ENCODE measurements around the gene PCGF3.

Gene PCGF3

GRCh38 chr4:744212-744841 is 38.7 kb downstream of the PCGF3 start:
- no peak overlapping the region for H3K4me2 ChIP-seq (ENCODE audit: low read depth, low read length, poor library complexity, severe bottlenecking)
- no peaks in the 10 kb centered on the region for H3K79me2 ChIP-seq (ENCODE audit: insufficient read depth, low read length)
- H3K36me3 ChIP-seq (ENCODE audit: insufficient read depth, low read length), result peaks cover 19% of the 10 kb centered on the region; the same call in 1 of the 2 replicates
- H3K9ac ChIP-seq (ENCODE audit: low read depth, low read length, poor library complexity, severe bottlenecking), result no peak overlapping the region
- H3K9me3 ChIP-seq (ENCODE audit: insufficient read depth, low read depth, low read length), result no peaks in the 10 kb centered on the region
- no peaks in the 10 kb centered on the region for H3K4me1 ChIP-seq (ENCODE audit: insufficient read depth, low read length, poor library complexity, severe bottlenecking)
- peaks cover 4% of the 10 kb centered on the region for H4K20me1 ChIP-seq (ENCODE audit: insufficient read depth, low read length, poor library complexity, severe bottlenecking)
- H3K27me3 ChIP-seq (ENCODE audit: insufficient read depth, low read length, poor library complexity, severe bottlenecking), result no peaks in the 10 kb centered on the region
- 0 out of 2 replicates have a peak, but pooled peaks cover 9% of the 10 kb centered on the region for H3F3A ChIP-seq (ENCODE audit: low read depth)
- no peak overlapping the region for H2AFZ ChIP-seq (ENCODE audit: low read length)
- TF ChIP-seq EZH2phosphoT487 (IDR thresholded peaks at IDR 0.05; ENCODE audit: borderline replicate concordance), result no peak
- TF ChIP-seq, protein P1, sequence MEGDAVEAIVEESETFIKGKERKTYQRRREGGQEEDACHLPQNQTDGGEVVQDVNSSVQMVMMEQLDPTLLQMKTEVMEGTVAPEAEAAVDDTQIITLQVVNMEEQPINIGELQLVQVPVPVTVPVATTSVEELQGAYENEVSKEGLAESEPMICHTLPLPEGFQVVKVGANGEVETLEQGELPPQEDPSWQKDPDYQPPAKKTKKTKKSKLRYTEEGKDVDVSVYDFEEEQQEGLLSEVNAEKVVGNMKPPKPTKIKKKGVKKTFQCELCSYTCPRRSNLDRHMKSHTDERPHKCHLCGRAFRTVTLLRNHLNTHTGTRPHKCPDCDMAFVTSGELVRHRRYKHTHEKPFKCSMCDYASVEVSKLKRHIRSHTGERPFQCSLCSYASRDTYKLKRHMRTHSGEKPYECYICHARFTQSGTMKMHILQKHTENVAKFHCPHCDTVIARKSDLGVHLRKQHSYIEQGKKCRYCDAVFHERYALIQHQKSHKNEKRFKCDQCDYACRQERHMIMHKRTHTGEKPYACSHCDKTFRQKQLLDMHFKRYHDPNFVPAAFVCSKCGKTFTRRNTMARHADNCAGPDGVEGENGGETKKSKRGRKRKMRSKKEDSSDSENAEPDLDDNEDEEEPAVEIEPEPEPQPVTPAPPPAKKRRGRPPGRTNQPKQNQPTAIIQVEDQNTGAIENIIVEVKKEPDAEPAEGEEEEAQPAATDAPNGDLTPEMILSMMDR (conservative IDR thresholded peaks at IDR 0.05; ENCODE audit: low read length), result no peak
- no peaks in the 10 kb centered on the region for H3K9me2 ChIP-seq (replicated peaks; ENCODE audit: low read depth, low read length)
- H3K4me3 ChIP-seq (ENCODE audit: low read length, poor library complexity, severe bottlenecking), result no peak overlapping the region

GRCh38 chr4:747546-748170 is 42.0 kb downstream of the PCGF3 start:
- H3K79me2 ChIP-seq (ENCODE audit: insufficient read depth, low read length), result peaks cover 6% of the 10 kb centered on the region; the same call in 1 of the 2 replicates
- H3K4me1 ChIP-seq (ENCODE audit: insufficient read depth, low read length, poor library complexity, severe bottlenecking), result no peaks in the 10 kb centered on the region
- H3K4me2 ChIP-seq (ENCODE audit: low read depth, low read length, poor library complexity, severe bottlenecking), result no peak overlapping the region
- H3K9ac ChIP-seq (ENCODE audit: low read depth, low read length, poor library complexity, severe bottlenecking), result no peak overlapping the region
- peaks cover 14% of the 10 kb centered on the region; the same call in 1 of the 2 replicates for H3K36me3 ChIP-seq (ENCODE audit: insufficient read depth, low read length)
- H3F3A ChIP-seq (ENCODE audit: low read depth), result 0 out of 2 replicates have a peak, but pooled peaks cover 9% of the 10 kb centered on the region
- no peak overlapping the region for H3K4me3 ChIP-seq (ENCODE audit: low read length, poor library complexity, severe bottlenecking)
- peaks cover 4% of the 10 kb centered on the region for H4K20me1 ChIP-seq (ENCODE audit: insufficient read depth, low read length, poor library complexity, severe bottlenecking)
- H3K27me3 ChIP-seq (ENCODE audit: insufficient read depth, low read length, poor library complexity, severe bottlenecking), result no peaks in the 10 kb centered on the region
- no peaks in the 10 kb centered on the region for H3K9me2 ChIP-seq (replicated peaks; ENCODE audit: low read depth, low read length)
- no peak for TF ChIP-seq EZH2phosphoT487 (IDR thresholded peaks at IDR 0.05; ENCODE audit: borderline replicate concordance)
- TF ChIP-seq, protein P1 (conservative IDR thresholded peaks at IDR 0.05; ENCODE audit: low read length), result no peak
- no peak overlapping the region for H2AFZ ChIP-seq (ENCODE audit: low read length)
- no peaks in the 10 kb centered on the region for H3K9me3 ChIP-seq (ENCODE audit: insufficient read depth, low read depth, low read length)

DNA sequence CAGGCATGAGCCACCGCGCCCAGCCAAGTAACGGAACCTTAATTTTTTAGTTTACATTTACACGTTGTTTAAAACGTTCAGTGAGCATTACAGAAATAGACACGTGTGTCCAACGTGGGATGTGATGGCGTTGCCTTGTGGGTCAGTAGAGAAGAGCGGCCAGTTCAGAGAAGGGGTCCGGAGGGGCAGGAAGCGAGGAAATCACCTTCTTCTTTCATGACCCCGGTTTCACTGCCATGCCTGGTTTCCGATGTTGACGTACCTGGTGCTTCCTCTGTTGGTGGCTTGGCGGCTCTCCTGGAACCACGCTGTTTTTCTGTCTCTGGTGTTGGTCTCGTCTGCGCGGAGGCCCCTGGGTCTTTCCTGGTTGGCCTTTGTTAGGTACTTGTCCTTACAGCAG is 42.8 kb downstream of the PCGF3 start:
- Histone ChIP-seq H2AFZ (ENCODE audit: low read length) (no peak overlapping the region), H3K4me3 (ENCODE audit: low read length, poor library complexity, severe bottlenecking) (no peak overlapping the region), H3K9ac (ENCODE audit: low read depth, low read length, poor library complexity, severe bottlenecking) (no peak overlapping the region), H3K36me3 (ENCODE audit: insufficient read depth, low read length) (peaks cover 19% of the 10 kb centered on the region; the same call in 1 of the 2 replicates), H3K79me2 (ENCODE audit: insufficient read depth, low read length) (peaks cover 10% of the 10 kb centered on the region; the same call in 1 of the 2 replicates), H3K4me1 (ENCODE audit: insufficient read depth, low read length, poor library complexity, severe bottlenecking) (no peaks in the 10 kb centered on the region), H3F3A (ENCODE audit: low read depth) (0 out of 2 replicates have a peak, but pooled peaks cover 9% of the 10 kb centered on the region), H3K9me2 (replicated peaks; ENCODE audit: low read depth, low read length) (no peaks in the 10 kb centered on the region), H3K27me3 (ENCODE audit: insufficient read depth, low read length, poor library complexity, severe bottlenecking) (no peaks in the 10 kb centered on the region), H4K20me1 (ENCODE audit: insufficient read depth, low read length, poor library complexity, severe bottlenecking) (peaks cover 4% of the 10 kb centered on the region), H3K4me2 (ENCODE audit: low read depth, low read length, poor library complexity, severe bottlenecking) (no peak overlapping the region), H3K9me3 (ENCODE audit: insufficient read depth, low read depth, low read length) (no peaks in the 10 kb centered on the region)
- TF ChIP-seq, protein P1 (conservative IDR thresholded peaks at IDR 0.05; ENCODE audit: low read length), result no peak
- no peak for TF ChIP-seq EZH2phosphoT487 (IDR thresholded peaks at IDR 0.05; ENCODE audit: borderline replicate concordance)

Measured in Loucy (cell line).